Stimulated activated CD4-positive, alpha-beta T cell treated with anti-CD3 and anti-CD28 coated beads, Interleukin-1b, Interleukin-23, amount 100 ng/mL, for 1 hour (primary cell): ENCODE data around the gene CBLIF.
"Not testable (repeated sequence)": the region's sequence is repeated elsewhere in the genome, so short reads cannot be mapped to it uniquely, and the experiment has no call there.

Experiments
- DNase-seq, 2 donors: peaks; one replicate each; pipeline ENCODE4 v3.0.0-alpha.2; 2020; ENCODE audit warnings: low read depth in 2 of 2

CBLIF gene

GRCh38 chr11:59794417-59794816 lies 50.9 kb downstream of the CBLIF start:
- DNase-seq: no peak

GRCh38 chr11:59792507-59792906 lies 52.8 kb downstream of the CBLIF start:
- no peak for DNase-seq

- no peak for DNase-seq
Measured at GRCh38 chr11:59791639-59792038, 53.7 kb downstream of the CBLIF start.

- DNase-seq: no peak
Measured at GRCh38 chr11:59787816-59788215, 57.5 kb downstream of the CBLIF start.

GRCh38 chr11:59787255-59787588 lies 58.1 kb downstream of the CBLIF start:
- no peak for DNase-seq

- no peak for DNase-seq
Measured at GRCh38 chr11:59785818-59786217, 59.5 kb downstream of the CBLIF start.

GRCh38 chr11:59784441-59784840 lies 60.9 kb downstream of the CBLIF start:
- DNase-seq: not testable (repeated sequence)

GRCh38 chr11:59783632-59784090 lies 61.6 kb downstream of the CBLIF start:
- no peak for DNase-seq

GRCh38 chr11:59782080-59782479 lies 63.2 kb downstream of the CBLIF start:
- no peak for DNase-seq

GRCh38 chr11:59779487-59779886 lies 65.8 kb downstream of the CBLIF start:
- no peak for DNase-seq
